HEK293T (cell line): Measurements from ENCODE around the gene DENND2A.
"Not testable (repeated sequence)": the region's sequence is repeated elsewhere in the genome, so short reads cannot be mapped to it uniquely, and the experiment has no call there.

Experiments
- CTCF ChIA-PET: fragments of 350-600 bp; formaldehyde crosslinking; extraction: SDS; loops from one replicate; lab custom pipeline; 2021; ENCODE audit warnings: antibody characterized with exemption, inconsistent platforms; lab: Yijun Ruan, JAX
- POLR2A ChIA-PET: fragments of 350-600 bp; formaldehyde crosslinking; extraction: SDS; loops from one replicate; lab custom pipeline; 2020; ENCODE audit warnings: antibody characterized with exemption, inconsistent platforms; lab: Yijun Ruan, JAX
- DNase-seq: peaks from one replicate; pipeline ENCODE4 v3.0.0; 2012; ENCODE audit warnings: mixed read lengths; ENCODE audit errors: extremely low spot score
- ARNT ChIP-seq: fragments of 450-650 bp; IDR thresholded peaks from 2 replicates; pipeline ENCODE4 v1.6.1; 2017; ENCODE audit warnings: mild to moderate bottlenecking
- BHLHE40 ChIP-seq: fragments of 450-650 bp; IDR thresholded peaks from 2 replicates; pipeline ENCODE4 v1.6.1; 2016; ENCODE audit warnings: mild to moderate bottlenecking, moderate library complexity, borderline replicate concordance
- CTBP1 ChIP-seq: fragments of 450-650 bp; IDR thresholded peaks from 2 replicates; pipeline ENCODE4 v1.6.1; 2016; ENCODE audit warnings: borderline replicate concordance
- ELF4 ChIP-seq: fragments of 450-650 bp; IDR thresholded peaks from 2 replicates; pipeline ENCODE4 v1.6.1; 2017; ENCODE audit warnings: antibody characterized with exemption
- FOXA1 ChIP-seq: fragments of 450-650 bp; IDR thresholded peaks from 2 replicates; pipeline ENCODE4 v1.6.1; 2016; ENCODE audit warnings: mild to moderate bottlenecking
- FOXK2 ChIP-seq: fragments of 450-650 bp; IDR thresholded peaks from 2 replicates; pipeline ENCODE4 v1.6.1; 2016; ENCODE audit warnings: mild to moderate bottlenecking
- FOXM1 ChIP-seq: fragments of 450-650 bp; IDR thresholded peaks from 2 replicates; pipeline ENCODE4 v1.6.1; 2017; ENCODE audit warnings: mild to moderate bottlenecking, borderline replicate concordance
- HDGF ChIP-seq: fragments of 450-650 bp; IDR thresholded peaks from 2 replicates; pipeline ENCODE4 v1.6.1; 2017; ENCODE audit warnings: antibody characterized with exemption, borderline replicate concordance
- L3MBTL2 ChIP-seq: fragments of 450-650 bp; conservative IDR thresholded peaks from 2 replicates; pipeline ENCODE4 v1.6.1; 2016; ENCODE audit warnings: mild to moderate bottlenecking
- LEF1 ChIP-seq: fragments of 450-650 bp; IDR thresholded peaks from 2 replicates; pipeline ENCODE4 v1.6.1; 2017; ENCODE audit warnings: mild to moderate bottlenecking, borderline replicate concordance
- NFRKB ChIP-seq: fragments of 450-650 bp; IDR thresholded peaks from 2 replicates; pipeline ENCODE4 v1.6.1; 2016; ENCODE audit warnings: mild to moderate bottlenecking, moderate library complexity
- SP1 ChIP-seq: fragments of 450-650 bp; IDR thresholded peaks from 2 replicates; pipeline ENCODE4 v1.6.1; 2017
- SUZ12 ChIP-seq: fragments of 450-650 bp; IDR thresholded peaks from 2 replicates; pipeline ENCODE4 v1.6.1; 2016; ENCODE audit warnings: mild to moderate bottlenecking
- TARDBP ChIP-seq: fragments of 450-650 bp; IDR thresholded peaks from 2 replicates; pipeline ENCODE4 v1.6.1; 2016
- ZNF384 ChIP-seq: fragments of 450-650 bp; IDR thresholded peaks from 2 replicates; pipeline ENCODE4 v1.6.1; 2016
- TF ChIP-seq, protein P1 (sequence below): fragments of 450-650 bp; IDR thresholded peaks from 2 replicates; pipeline ENCODE4 v1.6.1; 2016

DENND2A gene

DNA sequence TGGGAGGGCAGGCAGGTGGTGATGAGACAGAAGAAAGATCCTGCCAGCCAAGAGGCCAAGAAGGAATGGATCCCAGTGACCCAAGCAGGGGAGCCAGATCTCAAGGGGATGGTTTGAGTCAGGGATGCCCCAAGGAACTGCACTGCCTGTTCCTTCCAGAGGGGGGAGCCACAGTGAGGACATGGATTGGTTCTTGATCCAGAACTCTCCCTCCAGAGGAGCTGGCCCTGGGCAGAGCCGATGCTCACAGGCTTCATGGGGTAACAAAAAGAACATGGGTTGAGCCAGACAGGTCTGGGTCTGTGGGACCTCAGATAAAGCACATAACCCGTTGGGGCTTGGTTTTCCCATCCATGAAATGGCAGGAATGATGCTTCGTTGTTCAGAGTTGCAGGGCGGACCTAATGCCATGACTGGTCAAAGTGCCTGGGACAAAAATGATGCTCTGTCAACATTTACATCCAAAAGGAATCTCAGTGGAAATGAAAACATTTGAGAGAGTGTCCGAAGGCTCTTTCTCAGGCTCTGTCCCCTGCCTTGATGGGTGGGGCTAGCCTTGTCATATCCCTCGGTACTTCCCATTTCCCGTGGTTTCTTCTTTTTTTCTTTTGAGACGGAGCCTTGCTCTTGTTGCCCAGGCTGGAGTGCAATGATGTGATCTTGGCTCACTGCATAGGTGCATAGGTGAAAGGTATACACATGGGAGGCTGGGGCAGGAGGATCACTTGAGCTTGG, 4.7 kb upstream of the DENND2A start:
- ChIA-PET POLR2A (no interaction called here), CTCF (interaction anchor here (0.6 to 1.3 kb wide), 9 partner anchors 9 to 162 kb away, joined by 3 to 7 read pairs (median 3); no protein-coding TSS in a partner anchor)
- peak; percentile 77 for DNase-seq
- no peak for TF ChIP-seq CTBP1
- TF ChIP-seq TARDBP: no peak
- no peak for TF ChIP-seq HDGF
- TF ChIP-seq LEF1: no peak
- no peak for TF ChIP-seq BHLHE40
- TF ChIP-seq FOXA1: no peak
- no peak for TF ChIP-seq L3MBTL2

DNA sequence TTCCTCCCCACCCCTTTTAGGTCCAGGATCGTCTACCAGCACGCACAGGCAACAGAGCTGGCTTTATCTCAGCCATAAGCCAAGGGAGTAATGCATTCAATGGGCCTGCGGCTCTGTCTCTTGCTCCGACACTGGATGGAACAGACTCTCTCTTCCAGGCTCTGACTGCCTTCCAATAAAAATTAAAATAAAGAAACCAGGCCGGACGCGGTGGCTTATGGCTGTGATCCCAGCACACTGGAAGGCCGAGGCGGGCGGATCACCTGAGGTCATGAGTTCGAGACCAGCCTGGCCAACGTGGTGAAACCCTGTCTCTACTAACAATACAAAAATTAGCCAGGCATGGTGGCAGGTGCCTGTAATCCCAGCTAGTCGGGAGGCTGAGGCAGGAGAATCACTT, 4.1 kb upstream of the DENND2A start:
- POLR2A ChIA-PET, DNase-seq: not testable (repeated sequence)
- CTCF ChIA-PET: interaction anchor here (0.8 to 1.4 kb wide), 5 partner anchors 9 to 132 kb away, joined by 3 to 7 read pairs (median 3); no protein-coding TSS in a partner anchor

DNA sequence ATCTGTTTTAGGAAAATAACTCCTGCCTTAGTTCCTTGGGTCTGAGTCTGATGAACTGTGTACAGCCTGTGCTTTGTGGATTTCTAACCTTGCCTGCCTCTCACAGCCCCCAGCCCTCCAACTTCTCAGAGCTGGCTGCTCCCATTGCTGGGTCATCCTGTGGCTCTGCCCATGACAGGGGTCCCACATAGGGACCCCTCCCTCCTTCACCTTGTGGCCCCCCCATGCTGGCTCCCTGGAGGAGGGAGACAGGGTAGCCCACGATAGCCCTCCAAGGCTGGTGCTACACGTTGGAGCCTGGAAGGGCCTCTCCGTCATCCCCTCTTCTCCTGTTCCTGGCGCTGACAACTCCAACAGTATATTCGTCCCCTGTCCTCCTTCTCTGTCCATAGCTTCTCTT, 2.8 kb upstream of the DENND2A start:
- DNase-seq: no peak
- TF ChIP-seq SUZ12 (no peak), NFRKB (no peak), SP1 (no peak), FOXM1 (no peak), ELF4 (no peak), FOXK2 (no peak), ZNF384 (no peak), L3MBTL2 (no peak), BHLHE40 (no peak), HDGF (no peak), LEF1 (no peak), CTBP1 (no peak), FOXA1 (no peak), TARDBP (no peak), ARNT (no peak)
- TF ChIP-seq, protein P1, sequence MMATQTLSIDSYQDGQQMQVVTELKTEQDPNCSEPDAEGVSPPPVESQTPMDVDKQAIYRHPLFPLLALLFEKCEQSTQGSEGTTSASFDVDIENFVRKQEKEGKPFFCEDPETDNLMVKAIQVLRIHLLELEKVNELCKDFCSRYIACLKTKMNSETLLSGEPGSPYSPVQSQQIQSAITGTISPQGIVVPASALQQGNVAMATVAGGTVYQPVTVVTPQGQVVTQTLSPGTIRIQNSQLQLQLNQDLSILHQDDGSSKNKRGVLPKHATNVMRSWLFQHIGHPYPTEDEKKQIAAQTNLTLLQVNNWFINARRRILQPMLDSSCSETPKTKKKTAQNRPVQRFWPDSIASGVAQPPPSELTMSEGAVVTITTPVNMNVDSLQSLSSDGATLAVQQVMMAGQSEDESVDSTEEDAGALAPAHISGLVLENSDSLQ: no peak
- POLR2A ChIA-PET: no interaction called here
- CTCF ChIA-PET: interaction anchor here (1.4 kb wide), 1 partner anchor 125 kb away, joined by 3 read pairs; no protein-coding TSS in a partner anchor

DNA sequence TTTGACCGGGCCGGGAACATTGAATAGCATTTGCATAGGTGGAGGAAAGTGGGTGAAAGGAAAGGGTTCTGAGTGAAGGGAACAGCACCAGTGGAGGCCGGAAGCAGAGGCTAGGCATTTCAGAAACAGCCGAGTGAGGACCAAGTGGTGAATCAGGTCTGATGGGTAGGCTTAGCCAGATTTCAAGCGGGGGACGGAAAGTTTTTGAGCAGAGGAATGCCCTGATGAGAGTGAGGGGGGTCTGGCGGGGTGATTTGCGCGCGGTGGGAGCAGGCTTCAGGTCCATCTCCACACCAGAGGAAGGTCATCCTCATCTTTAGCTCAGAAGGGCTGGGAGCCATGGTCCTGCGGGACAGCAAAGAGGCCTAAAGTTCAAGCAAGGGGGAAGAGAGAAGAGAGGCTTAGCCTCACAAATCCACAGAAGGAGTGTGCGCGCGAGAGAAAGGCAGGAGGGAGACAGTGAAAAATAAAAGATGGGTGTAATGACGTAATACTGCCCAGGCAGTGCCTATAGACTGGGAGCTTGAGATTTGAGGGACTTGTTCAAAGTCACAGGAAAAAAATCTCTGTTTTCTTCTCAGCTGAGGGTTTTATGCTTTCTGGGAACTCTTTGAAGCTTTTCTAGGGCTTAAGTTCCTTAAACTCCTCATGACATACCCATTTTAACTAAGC, 1.0 kb upstream of the DENND2A start:
- ChIA-PET CTCF (interaction anchor here (0.7 to 0.8 kb wide), 2 partner anchors 15 to 105 kb away, joined by 4 to 6 read pairs; no protein-coding TSS in a partner anchor), POLR2A (interaction anchor here (1.0 to 1.5 kb wide), 4 partner anchors 15 to 164 kb away, joined by 3 to 5 read pairs (median 3); no protein-coding TSS in a partner anchor)
- TF ChIP-seq L3MBTL2 (no peak), NFRKB (no peak), LEF1 (no peak), FOXA1 (no peak), HDGF (no peak), ZNF384 (no peak), ARNT (no peak), FOXK2 (no peak), TARDBP (no peak), CTBP1 (no peak), BHLHE40 (no peak), FOXM1 (no peak), ELF4 (no peak), SUZ12 (no peak), SP1 (no peak)
- TF ChIP-seq, protein P1: no peak
- no peak for DNase-seq

DNA sequence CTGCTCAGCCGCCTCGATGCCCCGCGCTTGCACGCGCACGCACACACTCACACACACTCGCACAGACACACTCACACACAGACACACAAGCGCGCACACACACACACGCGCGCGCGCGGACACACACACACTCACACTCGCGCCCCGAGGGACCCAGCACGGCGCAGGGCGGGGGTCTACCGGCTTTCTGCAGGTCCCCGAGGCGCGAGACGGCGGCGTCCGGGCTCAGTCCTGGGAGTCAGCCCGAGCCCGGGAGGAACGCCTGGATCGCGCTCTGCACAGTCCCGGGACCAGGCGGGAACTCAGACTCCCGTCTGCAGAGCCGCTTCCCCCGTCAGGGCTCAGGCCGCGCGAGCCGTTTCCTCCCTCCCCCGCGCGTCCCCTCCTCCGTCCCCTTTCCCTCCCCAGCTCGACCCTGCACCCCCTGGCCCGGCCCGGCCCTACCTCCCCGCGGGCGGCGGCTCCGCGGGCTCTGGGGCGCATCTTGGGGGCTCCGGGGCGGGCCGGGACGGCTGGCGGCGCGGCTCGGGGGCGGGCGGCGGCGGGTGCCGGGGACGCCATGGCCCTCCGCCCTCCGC, 464 bp downstream of the DENND2A start:
- ChIA-PET CTCF (no interaction called here), POLR2A (interaction anchor here (1.5 kb wide), 1 partner anchor 122 kb away, joined by 5 read pairs; no protein-coding TSS in a partner anchor)
- DNase-seq: peak; percentile 78
- TF ChIP-seq, protein P1: no peak
- peak; percentile 58; the same call in 1 of the 2 replicates for TF ChIP-seq L3MBTL2
